Measurements from ENCODE around the gene AFAP1L2. TPM values are rescaled to one million over a fixed set of nuclear protein-coding genes. Genes with fewer than 3 reads are reported as not detected.

AFAP1L2 gene
- total RNA-seq, 1 experiment from 2014 or later = 0.10 TPM

DNA sequence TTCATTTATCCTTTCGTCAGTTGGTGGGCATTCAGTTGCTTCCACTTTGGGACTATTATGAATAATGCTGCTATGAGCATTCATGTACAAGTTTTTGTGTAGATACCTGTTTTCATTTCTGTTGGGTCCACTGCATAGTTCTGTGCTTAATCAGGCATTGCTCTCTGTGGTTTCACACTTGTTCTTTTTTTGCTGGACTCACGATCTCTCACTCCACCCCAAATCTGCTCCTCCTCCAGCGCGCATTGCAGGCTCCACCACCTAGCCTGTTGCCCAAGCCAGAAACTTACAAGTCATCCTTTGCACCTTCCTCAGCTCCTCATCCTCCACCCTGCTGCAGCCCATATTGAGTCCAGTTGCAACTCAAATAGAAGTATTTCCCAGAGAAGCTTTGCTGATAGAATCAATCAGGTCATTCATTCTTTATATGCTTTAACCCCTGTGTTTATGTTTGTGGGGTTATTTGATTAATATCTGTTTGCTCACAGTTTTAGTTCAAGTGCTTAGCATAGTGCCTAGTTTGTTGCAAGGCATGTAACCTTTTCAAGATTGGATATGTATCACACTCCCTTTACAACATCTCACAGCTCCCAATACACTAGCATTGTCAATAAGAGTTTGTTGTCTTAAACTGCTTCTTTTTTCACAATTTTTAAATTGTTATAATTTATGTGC is 16.6 kb upstream of the AFAP1L2 start:
- no peak for DNase-seq (ENCODE audit: low spot score)
- in situ Hi-C loops (cut with HindIII; ENCODE audit: low sequenced_read_pairs) = no loop called here

DNA sequence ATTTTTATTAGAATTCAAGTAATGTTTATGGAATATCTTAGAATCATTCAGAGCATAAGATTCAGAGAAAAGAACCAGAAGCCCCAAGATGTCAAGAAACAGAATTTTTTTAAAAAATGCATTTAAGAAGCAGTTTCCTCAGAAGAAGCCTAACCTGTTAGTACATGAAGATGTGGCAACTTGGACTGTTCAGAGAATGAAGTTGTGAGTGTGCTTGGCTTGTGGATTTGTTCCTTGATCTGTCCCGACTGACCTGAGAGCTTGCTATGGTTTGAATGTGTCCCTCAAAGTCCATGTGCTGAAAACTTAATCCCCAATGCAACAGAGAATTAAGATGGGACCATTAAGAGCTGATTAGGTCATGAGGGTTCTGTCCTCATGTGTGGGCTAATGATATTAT is 13.8 kb upstream of the AFAP1L2 start:
- no peak for DNase-seq (ENCODE audit: low spot score)
- in situ Hi-C loops (cut with HindIII; ENCODE audit: low sequenced_read_pairs) = no loop called here

GRCh38 chr10:114412907-114413797 is 8.8 kb upstream of the AFAP1L2 start:
- no peak for DNase-seq (ENCODE audit: low spot score)

DNA sequence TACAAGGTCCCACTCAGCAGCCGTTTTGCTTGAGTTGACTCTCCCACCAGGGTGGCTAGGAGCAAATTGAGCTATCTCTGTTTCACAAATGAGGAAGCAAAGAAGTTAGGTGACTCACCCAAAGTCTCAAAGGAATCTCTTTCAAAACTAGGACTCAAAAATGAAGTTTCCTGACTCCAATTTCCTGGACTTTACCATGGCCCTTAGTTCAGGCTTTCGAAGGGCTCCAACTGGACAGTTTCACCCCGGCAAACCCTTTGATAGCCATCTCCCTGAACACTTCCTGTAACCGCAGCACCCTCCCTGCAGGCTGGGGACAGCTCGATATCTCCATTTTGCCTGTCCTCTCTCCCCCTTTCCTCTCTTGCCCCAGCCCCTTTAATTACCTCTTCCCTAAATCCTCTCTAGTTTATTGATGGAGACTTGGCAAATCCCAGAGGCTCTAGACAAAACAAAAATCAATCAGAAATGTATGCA is 4.7 kb upstream of the AFAP1L2 start:
- in situ Hi-C loops (cut with HindIII; ENCODE audit: low sequenced_read_pairs) = no loop called here
- no peak for DNase-seq (ENCODE audit: low spot score)

More at GRCh38 chr10:114412907-114413797, 8.8 kb upstream of the AFAP1L2 start:
- in situ Hi-C loops (cut with HindIII; ENCODE audit: low sequenced_read_pairs) = no loop called here

- DNase-seq (ENCODE audit: low spot score) = no peak
- in situ Hi-C loops (cut with HindIII; ENCODE audit: low sequenced_read_pairs) = no loop called here
Measured at GRCh38 chr10:114408112-114408967, 4.0 kb upstream of the AFAP1L2 start.

DNA sequence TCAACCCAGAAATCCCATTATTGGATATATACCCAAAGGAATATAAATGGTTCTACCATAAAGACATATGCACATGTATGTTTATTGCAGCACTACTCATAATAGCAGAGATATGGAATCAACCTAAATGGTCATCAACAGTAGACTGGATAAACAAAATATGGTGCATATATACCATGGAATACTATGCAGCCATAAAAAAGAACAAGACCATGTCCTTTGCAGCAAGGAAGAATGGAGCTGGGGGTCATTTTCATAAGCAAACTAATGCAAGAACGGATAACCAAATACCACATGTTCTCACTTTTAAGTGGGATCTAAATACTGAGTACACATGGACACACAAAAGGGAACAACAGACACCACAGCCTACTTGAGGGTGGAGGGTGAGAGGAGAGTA is 2.2 kb upstream of the AFAP1L2 start:
- in situ Hi-C loops (cut with HindIII; ENCODE audit: low sequenced_read_pairs) = no loop called here
- no peak for DNase-seq (ENCODE audit: low spot score)

DNA sequence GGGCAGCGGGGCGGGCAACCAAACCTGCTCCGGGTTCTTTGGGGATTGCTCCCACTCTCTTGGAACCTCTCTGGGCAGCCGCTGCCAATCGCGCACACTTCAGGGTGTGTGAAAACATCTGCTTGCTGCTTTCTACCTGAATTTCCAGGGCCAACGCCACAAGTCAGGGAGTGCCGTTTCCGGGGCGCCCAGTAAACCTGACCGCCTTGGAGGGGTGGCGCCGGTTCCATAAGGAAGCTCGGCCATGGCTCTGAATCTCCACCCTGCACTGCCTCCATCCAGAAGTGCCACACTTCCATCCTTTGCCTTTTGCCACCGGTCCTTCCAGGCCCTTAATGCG is 679 bp upstream of the AFAP1L2 start:
- DNase-seq (ENCODE audit: low spot score) = peak; percentile 25
- in situ Hi-C loops (cut with HindIII; ENCODE audit: low sequenced_read_pairs) = no loop called here

GRCh38 chr10:114403541-114404161 is 651 bp downstream of the AFAP1L2 start:
- in situ Hi-C loops (cut with HindIII; ENCODE audit: low sequenced_read_pairs) = no loop called here
- DNase-seq (ENCODE audit: low spot score) = peak; percentile 39

DNA sequence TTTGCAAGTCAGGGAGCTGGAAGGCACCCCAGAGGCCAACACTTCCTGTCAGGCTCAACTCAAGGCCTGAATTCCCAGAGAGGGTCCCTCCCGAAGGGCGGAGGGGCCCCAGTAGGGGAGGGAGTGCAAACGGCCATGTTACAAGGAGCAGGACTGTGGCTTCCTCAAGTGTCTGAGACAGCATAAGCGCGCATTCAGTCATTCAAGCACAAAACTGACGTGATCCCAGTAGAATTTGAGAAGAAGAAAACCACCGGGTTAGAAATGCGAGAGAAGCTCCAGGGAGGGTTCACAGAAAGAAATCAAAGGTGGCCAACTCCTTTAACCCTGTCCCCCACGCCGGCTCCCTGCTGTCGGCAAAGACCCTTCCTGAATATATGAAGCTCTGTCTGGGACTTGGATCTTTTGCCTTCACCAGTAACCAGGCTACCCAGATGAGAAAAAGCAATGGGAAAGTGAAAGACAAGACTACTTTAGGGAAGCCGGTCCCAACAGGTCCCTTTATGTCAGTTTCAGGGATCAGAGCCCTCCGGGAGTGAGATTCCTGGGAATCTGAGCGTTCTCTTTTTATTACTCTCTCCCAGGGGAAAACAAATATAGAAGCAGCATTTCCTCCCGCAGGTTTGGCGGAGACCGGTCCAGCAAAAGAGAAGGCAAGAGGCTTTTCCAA is 1.3 kb downstream of the AFAP1L2 start:
- DNase-seq (ENCODE audit: low spot score) = peak; percentile 60
- in situ Hi-C loops (cut with HindIII; ENCODE audit: low sequenced_read_pairs) = no loop called here

- DNase-seq (ENCODE audit: low spot score) = peak; percentile 33
- in situ Hi-C loops (cut with HindIII; ENCODE audit: low sequenced_read_pairs) = no loop called here
Measured at GRCh38 chr10:114402233-114402632, 2.1 kb downstream of the AFAP1L2 start.

DNA sequence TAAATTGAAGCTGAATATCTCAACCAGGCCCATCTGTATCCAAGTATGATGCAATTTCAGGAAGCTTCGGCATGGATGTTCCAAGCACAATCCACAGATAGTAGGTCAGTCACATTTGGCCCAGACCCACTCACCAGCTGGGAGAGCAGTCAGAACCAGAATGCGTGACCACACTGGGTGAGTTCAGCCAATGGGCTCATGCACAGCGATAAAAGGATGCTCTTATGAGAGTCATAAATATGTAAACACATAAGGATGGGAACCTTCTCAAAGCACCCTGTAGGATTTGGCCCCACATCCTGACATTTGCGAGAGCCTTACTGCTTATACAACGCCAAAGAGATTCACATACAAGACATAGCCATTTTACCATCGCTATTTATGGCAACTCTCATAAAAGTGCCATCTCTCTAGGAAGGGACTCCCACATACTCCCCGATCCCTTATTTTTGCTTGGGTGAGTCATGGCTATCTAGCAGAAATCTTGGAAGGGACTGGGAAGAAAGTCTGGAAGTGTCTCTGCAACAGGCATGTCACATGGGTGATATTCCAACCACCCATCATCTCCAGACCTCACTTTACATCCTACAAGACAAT is 3.0 kb downstream of the AFAP1L2 start:
- peak; percentile 97 for DNase-seq (ENCODE audit: low spot score)
- in situ Hi-C loops (cut with HindIII; ENCODE audit: low sequenced_read_pairs) = no loop called here

DNA sequence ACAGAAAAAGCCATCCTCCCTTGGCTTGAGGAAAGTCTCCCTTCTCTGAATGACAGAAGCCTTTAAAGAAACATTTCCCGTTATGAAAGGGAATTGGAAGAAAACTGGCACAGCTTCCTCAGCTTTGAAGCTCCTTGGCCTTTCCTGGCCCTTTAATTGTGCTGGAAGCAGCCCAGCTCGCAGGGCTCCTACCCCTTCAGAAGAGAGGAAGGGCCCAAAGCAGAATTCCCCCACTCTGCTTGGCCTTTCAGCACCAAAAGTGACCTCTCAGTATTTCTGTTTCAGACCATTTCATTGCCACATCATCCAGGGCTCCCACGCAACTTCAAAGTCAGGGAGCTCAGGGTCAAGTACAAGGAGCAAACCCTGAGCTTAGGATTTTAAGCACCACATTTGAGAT is 4.2 kb downstream of the AFAP1L2 start:
- in situ Hi-C loops (cut with HindIII; ENCODE audit: low sequenced_read_pairs) = no loop called here
- DNase-seq (ENCODE audit: low spot score) = peak; percentile 11

GRCh38 chr10:114399576-114399975 is 4.7 kb downstream of the AFAP1L2 start:
- in situ Hi-C loops (cut with HindIII; ENCODE audit: low sequenced_read_pairs) = no loop called here
- DNase-seq (ENCODE audit: low spot score) = no peak

DNA sequence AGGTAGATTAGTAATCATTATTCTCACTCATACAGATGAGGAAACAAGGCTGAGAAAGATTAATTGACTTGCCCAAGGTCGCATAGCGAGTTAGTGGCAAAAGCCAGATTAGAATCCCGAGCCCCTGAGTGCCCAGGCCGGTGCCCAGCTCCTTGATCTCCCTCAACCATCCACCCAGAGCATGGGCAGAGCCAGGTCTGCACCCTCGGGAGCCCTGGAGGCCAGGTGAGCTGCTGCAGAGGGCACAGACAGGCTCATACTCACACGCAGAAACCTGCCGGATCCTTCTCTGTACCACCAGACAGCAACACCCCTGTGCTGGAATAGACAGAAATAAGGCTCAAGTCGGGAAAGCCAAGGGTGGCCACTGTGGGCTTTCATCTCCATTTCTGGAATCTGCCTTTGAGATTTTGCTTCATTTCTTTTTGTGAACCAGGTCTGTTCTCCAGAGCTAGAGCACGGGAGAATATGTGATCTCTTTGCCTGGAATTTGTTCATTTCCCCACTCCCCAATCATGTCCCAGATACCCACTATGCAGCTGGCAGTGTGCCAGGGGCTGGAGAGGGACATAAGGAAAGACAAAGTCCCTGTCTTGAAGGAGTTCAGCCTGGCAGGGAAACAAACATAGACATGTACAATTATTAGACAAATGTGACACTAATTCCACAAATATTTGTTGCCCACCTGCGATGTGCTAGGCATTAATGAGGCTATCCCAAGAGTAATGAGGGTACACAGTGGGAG is 5.5 kb downstream of the AFAP1L2 start:
- DNase-seq (ENCODE audit: low spot score) = peak; percentile 12
- in situ Hi-C loops (cut with HindIII; ENCODE audit: low sequenced_read_pairs) = no loop called here

- DNase-seq (ENCODE audit: low spot score) = no peak
- in situ Hi-C loops (cut with HindIII; ENCODE audit: low sequenced_read_pairs) = no loop called here
Measured at GRCh38 chr10:114397651-114398145, 6.6 kb downstream of the AFAP1L2 start.

DNA sequence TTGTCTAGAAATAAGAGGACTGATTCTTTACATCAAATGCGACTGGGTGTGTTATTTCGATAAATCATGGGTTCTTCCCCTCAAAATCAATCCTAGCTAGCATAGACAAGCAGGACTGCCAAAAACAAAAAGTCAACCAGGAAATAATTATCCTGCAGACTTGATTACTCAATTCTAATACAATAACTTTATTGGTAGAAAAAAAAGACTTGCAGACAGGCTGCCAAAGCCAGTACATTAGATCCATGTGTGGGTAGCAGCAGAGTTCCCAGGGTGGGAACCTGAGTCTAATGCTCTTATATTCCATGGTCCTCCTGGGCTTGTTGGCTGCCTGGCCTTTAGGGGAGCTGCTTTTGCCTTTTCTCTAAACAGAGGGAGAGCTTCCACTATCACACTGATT is 7.8 kb downstream of the AFAP1L2 start:
- in situ Hi-C loops (cut with HindIII; ENCODE audit: low sequenced_read_pairs) = no loop called here
- DNase-seq (ENCODE audit: low spot score) = no peak

GRCh38 chr10:114395366-114396022 is 8.8 kb downstream of the AFAP1L2 start:
- no peak for DNase-seq (ENCODE audit: low spot score)
- in situ Hi-C loops (cut with HindIII; ENCODE audit: low sequenced_read_pairs) = no loop called here

All from G401 (cell line).